OCI-LY7 (cell line): ENCODE measurements around the gene XKR7. TPM values are rescaled to one million over a fixed set of nuclear protein-coding genes. Genes with fewer than 3 reads are reported as not detected.
"Not testable (repeated sequence)": the region's sequence is repeated elsewhere in the genome, so short reads cannot be mapped to it uniquely, and the experiment has no call there.

ENCODE experiments used
- BruUV-seq: library from RNA; stranded (reverse); fragments of 400-500 nt; replicated peaks from 2 replicates; lab custom pipeline; 2021; lab: Mats Ljungman, UMichigan
- CTCF ChIA-PET: fragments of 300-600 bp; sonication (Branson Sonifier 250); formaldehyde crosslinking; loops from one replicate; lab custom pipeline; 2022; ENCODE audit warnings: antibody characterized with exemption; ENCODE audit not compliant: unreplicated experiment; lab: Charles Lee
- POLR2A ChIA-PET: fragments of 300-600 bp; sonication (Branson Sonifier 250); formaldehyde crosslinking; loops from one replicate; lab custom pipeline; 2022; ENCODE audit warnings: antibody characterized with exemption; lab: Charles Lee
- DNase-seq: peaks from one replicate; pipeline ENCODE4 v3.0.0-alpha.2; 2015; ENCODE audit warnings: low spot score
- H2AFZ ChIP-seq: fragments of 200-600 bp; sonication (generic), shearing (Covaris generic); 2 replicates; pipeline ENCODE4 v1.6.1; 2014; ENCODE audit warnings: mild to moderate bottlenecking, antibody characterized with exemption, low read length, moderate library complexity
- H3K27ac ChIP-seq: fragments of 200-600 bp; sonication (generic); 2 replicates; pipeline ENCODE4 v1.5.1; 2014; ENCODE audit warnings: mixed run types, low read depth, mild to moderate bottlenecking, moderate library complexity, low read length, inconsistent platforms; ENCODE audit not compliant: poor library complexity, severe bottlenecking
- H3K36me3 ChIP-seq: fragments of 200-600 bp; sonication (generic); 2 replicates; pipeline ENCODE4 v1.6.1; 2014; ENCODE audit warnings: mild to moderate bottlenecking, antibody characterized with exemption, low read length, moderate library complexity, mixed read lengths; ENCODE audit not compliant: insufficient read depth
- H3K4me1 ChIP-seq: fragments of 200-600 bp; sonication (generic); 2 replicates; pipeline ENCODE4 v1.5.1; 2014; ENCODE audit warnings: mild to moderate bottlenecking, low read length; ENCODE audit not compliant: insufficient read depth, poor library complexity, severe bottlenecking
- H3K4me2 ChIP-seq: fragments of 200-600 bp; sonication (generic); 2 replicates; pipeline ENCODE4 v1.6.1; 2014; ENCODE audit warnings: mild to moderate bottlenecking, low read length
- H3K4me3 ChIP-seq: fragments of 200-600 bp; sonication (generic); 2 replicates; pipeline ENCODE4 v1.5.1; 2014; ENCODE audit warnings: mild to moderate bottlenecking, low read depth, low read length; ENCODE audit not compliant: poor library complexity, severe bottlenecking
- H3K79me2 ChIP-seq: fragments of 200-600 bp; sonication (generic); 2 replicates; pipeline ENCODE4 v1.6.1; 2016; ENCODE audit warnings: low read depth, mild to moderate bottlenecking, low read length, moderate library complexity, mixed read lengths; ENCODE audit not compliant: insufficient read depth
- H3K9me2 ChIP-seq: fragments of 200-600 bp; sonication (generic); 2 replicates; pipeline ENCODE4 v1.6.1; 2016; ENCODE audit warnings: mild to moderate bottlenecking, low read length, mixed read lengths; ENCODE audit not compliant: insufficient read depth
- H3K9me3 ChIP-seq: fragments of 200-600 bp; sonication (generic); 2 replicates; pipeline ENCODE4 v1.6.1; 2014; ENCODE audit warnings: mild to moderate bottlenecking, mixed run types, low read length, mixed read lengths
- H4K20me1 ChIP-seq: fragments of 200-600 bp; sonication (generic); 2 replicates; pipeline ENCODE4 v1.6.1; 2014; ENCODE audit warnings: mild to moderate bottlenecking, antibody characterized with exemption, low read length, moderate library complexity, mixed read lengths; ENCODE audit not compliant: insufficient read depth
- CTCF ChIP-seq: fragments of 200-600 bp; sonication (generic); conservative IDR thresholded peaks from 2 replicates; pipeline ENCODE4 v1.5.1; 2014; ENCODE audit warnings: mild to moderate bottlenecking, antibody characterized with exemption, low read length, moderate library complexity, mixed read lengths
- EZH2phosphoT487 ChIP-seq: fragments of 200-600 bp; sonication (generic); IDR thresholded peaks from 2 replicates; pipeline ENCODE4 v1.6.1; 2018; ENCODE audit warnings: low read depth, borderline replicate concordance, mild to moderate bottlenecking, mixed run types, antibody characterized with exemption, low read length, moderate library complexity, mixed read lengths
- intact Hi-C: fragments of 100-400 bp; cut with micrococcal nuclease; formaldehyde crosslinking; loops from one replicate; pipeline ENCODE4 v1.10.0; 2022; ENCODE audit not compliant: unreplicated experiment
- total RNA-seq, 2 experiments: library from RNA; depleted of rRNA in 1 of 2; stranded (reverse); fragments of >200 nt in 1 of 2; shearing (Covaris generic) in 1 of 2; gene quantifications; 2 replicates each; pipeline ENCODE4 v1.2.3, GENCODE V29; 2014 to 2022

XKR7 gene
- total RNA-seq, 2 experiments from 2014 or later = not detected

- Histone ChIP-seq H3K4me1 (no peaks in the 10 kb centered on the region), H4K20me1 (no peaks in the 10 kb centered on the region), H3K27ac (no peak overlapping the region), H3K9me2 (no peaks in the 10 kb centered on the region), H2AFZ (no peak overlapping the region), H3K4me2 (no peak overlapping the region), H3K36me3 (no peaks in the 10 kb centered on the region), H3K4me3 (no peak overlapping the region), H3K79me2 (no peaks in the 10 kb centered on the region), H3K9me3 (no peaks in the 10 kb centered on the region)
- ChIA-PET POLR2A (interaction anchor here (1.1 kb wide), 1 partner anchor 22 kb away, joined by 3 read pairs; no protein-coding TSS in a partner anchor), CTCF (no interaction called here)
- DNase-seq = no peak
- TF ChIP-seq EZH2phosphoT487 (no peak), CTCF (no peak)
- intact Hi-C loops = no loop called here
- no TSS peak for BruUV-seq
Measured at GRCh38 chr20:31919410-31920155, 48.4 kb upstream of the XKR7 start.

- no peak overlapping the region for H3K4me2 ChIP-seq
- ChIA-PET CTCF (no interaction called here), POLR2A (no interaction called here)
- intact Hi-C loops = no loop called here
- H3K9me2 ChIP-seq = no peaks in the 10 kb centered on the region
- H2AFZ ChIP-seq = no peak overlapping the region
- TF ChIP-seq EZH2phosphoT487 = no peak
- TF ChIP-seq CTCF = no peak
- no peak overlapping the region for H3K27ac ChIP-seq
- H3K4me3 ChIP-seq = no peak overlapping the region
- H3K79me2 ChIP-seq = no peaks in the 10 kb centered on the region
- no peaks in the 10 kb centered on the region for H3K4me1 ChIP-seq
- DNase-seq = no peak
- no peaks in the 10 kb centered on the region for H3K9me3 ChIP-seq
- BruUV-seq = no TSS peak
- H3K36me3 ChIP-seq = no peaks in the 10 kb centered on the region
- no peaks in the 10 kb centered on the region for H4K20me1 ChIP-seq
Measured at GRCh38 chr20:31920275-31920855, 47.6 kb upstream of the XKR7 start.

GRCh38 chr20:31921480-31921879 lies 46.5 kb upstream of the XKR7 start:
- CTCF ChIA-PET, BruUV-seq, H3K4me1 ChIP-seq, H3K79me2 ChIP-seq, H4K20me1 ChIP-seq, H3K9me2 ChIP-seq, H3K4me3 ChIP-seq, H2AFZ ChIP-seq, H3K36me3 ChIP-seq, H3K27ac ChIP-seq, H3K9me3 ChIP-seq, DNase-seq, intact Hi-C loops, H3K4me2 ChIP-seq: not testable (repeated sequence)
- POLR2A ChIA-PET = interaction anchor here (0.7 kb wide), 1 partner anchor 29 kb away, joined by 4 read pairs; no protein-coding TSS in a partner anchor
